Calu3 (cell line): ENCODE results near the gene KIF26B. TPM values are rescaled to one million over a fixed set of nuclear protein-coding genes. Genes with fewer than 3 reads are reported as not detected.

Source experiments
- BruUV-seq: library from RNA; stranded (reverse); fragments of 400-500 nt; replicated peaks from 2 replicates; lab custom pipeline; 2021; lab: Mats Ljungman, UMichigan
- CTCF ChIA-PET: fragments of 300-600 bp; sonication (Branson Sonifier 250); formaldehyde crosslinking; loops from one replicate; lab custom pipeline; 2022; ENCODE audit warnings: antibody characterized with exemption; lab: Charles Lee
- DNase-seq: peaks from one replicate; pipeline ENCODE4 v3.0.0; 2022
- H3K27ac Mint-ChIP-seq: one replicate; pipeline ENCODE4 v1.8.0; 2022; ENCODE audit warnings: mixed read lengths; ENCODE audit not compliant: unreplicated experiment
- H3K27me3 Mint-ChIP-seq: one replicate; pipeline ENCODE4 v1.8.0; 2022; ENCODE audit warnings: mixed read lengths; ENCODE audit not compliant: unreplicated experiment
- H3K36me3 Mint-ChIP-seq: one replicate; pipeline ENCODE4 v1.8.0; 2022; ENCODE audit warnings: mild to moderate bottlenecking, moderate library complexity, mixed read lengths; ENCODE audit not compliant: insufficient read depth, unreplicated experiment
- H3K4me1 Mint-ChIP-seq: one replicate; pipeline ENCODE4 v1.8.0; 2022; ENCODE audit warnings: mild to moderate bottlenecking, low read depth, mixed read lengths; ENCODE audit not compliant: unreplicated experiment
- H3K4me3 Mint-ChIP-seq: one replicate; pipeline ENCODE4 v1.8.0; 2022; ENCODE audit warnings: mild to moderate bottlenecking, low read depth, moderate library complexity, mixed read lengths; ENCODE audit not compliant: unreplicated experiment
- H3K9me3 Mint-ChIP-seq: one replicate; pipeline ENCODE4 v1.8.0; 2022; ENCODE audit warnings: low read depth, mixed read lengths; ENCODE audit not compliant: unreplicated experiment
- CTCF ChIP-seq: fragments of 200-600 bp; IDR thresholded peaks from one replicate; pipeline ENCODE4 v1.8.0; 2022; ENCODE audit warnings: antibody characterized with exemption; ENCODE audit not compliant: unreplicated experiment
- intact Hi-C: fragments of 100-400 bp; cut with micrococcal nuclease; formaldehyde crosslinking; loops from one replicate; pipeline ENCODE4 v1.10.0; 2022; ENCODE audit not compliant: unreplicated experiment
- total RNA-seq: library from RNA; stranded (reverse); gene quantifications from 2 replicates; pipeline ENCODE4 v1.2.3, GENCODE V29; 2022

Gene KIF26B
- total RNA-seq, 1 experiment from 2014 or later: 1.1 TPM

DNA sequence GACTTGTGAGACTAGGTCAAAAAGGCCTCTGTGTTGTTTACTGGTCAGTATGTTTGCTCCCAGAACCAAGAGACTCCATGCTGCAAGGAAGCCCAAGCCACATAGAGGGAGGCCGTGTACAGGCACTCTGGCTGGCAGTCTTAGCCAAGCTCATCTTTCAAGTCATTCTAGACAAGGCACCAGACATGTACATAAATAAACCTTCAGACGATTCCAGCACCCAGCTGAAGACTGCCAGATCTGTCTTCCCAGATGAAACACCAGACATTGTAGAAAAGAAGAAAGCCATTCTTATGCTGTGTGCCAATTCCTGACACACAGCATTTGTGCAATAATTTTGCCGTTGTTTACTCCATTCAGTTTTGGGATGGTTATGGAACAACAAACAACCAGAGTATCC is 595.5 kb downstream of the KIF26B start:
- no peak for DNase-seq
- no peaks in the 10 kb centered on the region for H3K9me3 Mint-ChIP-seq
- TF ChIP-seq CTCF: no peak
- no peak overlapping the region for H3K4me3 Mint-ChIP-seq
- CTCF ChIA-PET: no interaction called here
- H3K27ac Mint-ChIP-seq: no peak overlapping the region
- intact Hi-C loops: no loop called here
- no peaks in the 10 kb centered on the region for H3K27me3 Mint-ChIP-seq
- no TSS peak for BruUV-seq
- H3K36me3 Mint-ChIP-seq: peaks cover 5% of the 10 kb centered on the region
- H3K4me1 Mint-ChIP-seq: no peaks in the 10 kb centered on the region

GRCh38 chr1:245751116-245751515 is 596.3 kb downstream of the KIF26B start:
- no TSS peak for BruUV-seq
- Mint-ChIP-seq H3K4me3 (no peak overlapping the region), H3K4me1 (no peaks in the 10 kb centered on the region), H3K9me3 (no peaks in the 10 kb centered on the region), H3K27ac (no peak overlapping the region), H3K27me3 (no peaks in the 10 kb centered on the region), H3K36me3 (peaks cover 5% of the 10 kb centered on the region)
- no peak for DNase-seq
- intact Hi-C loops: no loop called here
- no peak for TF ChIP-seq CTCF
- CTCF ChIA-PET: no interaction called here

GRCh38 chr1:245751726-245752470 is 597.1 kb downstream of the KIF26B start:
- no peak overlapping the region for H3K27ac Mint-ChIP-seq
- intact Hi-C loops: no loop called here
- H3K4me1 Mint-ChIP-seq: no peaks in the 10 kb centered on the region
- no peak for TF ChIP-seq CTCF
- peaks cover 5% of the 10 kb centered on the region for H3K36me3 Mint-ChIP-seq
- H3K9me3 Mint-ChIP-seq: no peaks in the 10 kb centered on the region
- CTCF ChIA-PET: no interaction called here
- no peak overlapping the region for H3K4me3 Mint-ChIP-seq
- no TSS peak for BruUV-seq
- H3K27me3 Mint-ChIP-seq: no peaks in the 10 kb centered on the region
- DNase-seq: no peak

- Mint-ChIP-seq H3K4me3 (no peak overlapping the region), H3K27ac (no peak overlapping the region), H3K27me3 (no peaks in the 10 kb centered on the region), H3K4me1 (no peaks in the 10 kb centered on the region), H3K9me3 (no peaks in the 10 kb centered on the region), H3K36me3 (peaks cover 5% of the 10 kb centered on the region)
- no peak for TF ChIP-seq CTCF
- CTCF ChIA-PET: no interaction called here
- intact Hi-C loops: no loop called here
- no TSS peak for BruUV-seq
- DNase-seq: no peak
Observed at GRCh38 chr1:245752561-245752960, 597.8 kb downstream of the KIF26B start.
